NCI-H2196 treated with DMSO at 0.1 percent for 48 hours (cell line): ENCODE results near the gene UGT1A9.
A peak's percentile ranks its signal among the peaks of the same experiment; 100 is the strongest.
"Not testable (repeated sequence)": the region's sequence is repeated elsewhere in the genome, so short reads cannot be mapped to it uniquely, and the experiment has no call there.

ENCODE experiments used
- DNase-seq: peaks from one replicate; lab custom pipeline; 2025; ENCODE audit not compliant: unreplicated experiment; lab: John Stamatoyannopoulos, UW

Gene UGT1A9

GRCh38 chr2:233680361-233681045 lies 8.8 kb downstream of the UGT1A9 start:
- DNase-seq, result no peak

GRCh38 chr2:233681521-233682099 lies 9.9 kb downstream of the UGT1A9 start, which contains the start of gene UGT1A7:
Gene UGT1A7, plus strand, starts transcription at chr2:233681901. Its CDS starts 37 bp downstream, at chr2:233681938.
- no peak for DNase-seq

DNA sequence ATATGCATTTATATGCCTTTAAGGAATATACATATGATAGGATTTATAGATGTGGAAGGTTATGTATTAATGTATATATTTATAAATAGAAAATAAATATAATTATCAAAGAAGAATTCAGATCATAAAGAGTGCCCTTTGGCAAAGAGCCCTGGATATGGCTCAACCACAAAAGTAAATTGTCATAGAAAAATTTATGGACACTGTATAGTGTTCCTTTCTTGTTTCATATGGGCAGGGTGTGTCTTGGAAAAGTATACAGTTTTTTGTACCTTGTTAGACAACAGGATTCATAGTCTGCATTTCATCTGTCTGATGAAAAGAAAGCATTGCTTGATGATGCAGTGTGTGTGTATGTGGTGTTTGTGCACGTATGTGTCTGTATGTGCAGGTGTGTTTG lies 12.9 kb downstream of the UGT1A9 start:
- no peak for DNase-seq

- DNase-seq, result no peak
Measured at GRCh38 chr2:233686928-233687327, 15.2 kb downstream of the UGT1A9 start.

DNA sequence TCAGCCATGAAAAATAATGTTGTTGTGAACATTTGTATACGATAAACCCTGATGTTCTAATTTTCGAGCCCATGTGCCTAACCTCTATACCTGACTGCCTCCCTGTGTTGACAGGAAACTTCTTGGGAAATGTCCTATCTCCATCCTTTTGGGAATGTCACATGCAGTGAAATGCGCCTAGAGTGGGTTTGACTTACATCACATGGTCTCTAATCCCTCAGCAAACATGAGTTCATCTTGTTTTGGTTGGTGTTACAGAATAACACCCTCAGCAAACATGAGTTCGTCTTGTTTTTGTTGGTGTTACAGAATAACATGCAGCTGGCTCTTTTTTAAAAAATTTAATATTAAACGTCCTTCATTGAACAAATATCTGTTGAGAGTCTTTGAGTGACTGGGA lies 16.6 kb downstream of the UGT1A9 start:
- DNase-seq, result no peak

- DNase-seq, result no peak
Measured at GRCh38 chr2:233689031-233689430, 17.3 kb downstream of the UGT1A9 start.

- DNase-seq, result no peak
Measured at GRCh38 chr2:233689501-233689900, 17.8 kb downstream of the UGT1A9 start.

GRCh38 chr2:233690444-233690843 lies 18.7 kb downstream of the UGT1A9 start:
- DNase-seq, result no peak

DNA sequence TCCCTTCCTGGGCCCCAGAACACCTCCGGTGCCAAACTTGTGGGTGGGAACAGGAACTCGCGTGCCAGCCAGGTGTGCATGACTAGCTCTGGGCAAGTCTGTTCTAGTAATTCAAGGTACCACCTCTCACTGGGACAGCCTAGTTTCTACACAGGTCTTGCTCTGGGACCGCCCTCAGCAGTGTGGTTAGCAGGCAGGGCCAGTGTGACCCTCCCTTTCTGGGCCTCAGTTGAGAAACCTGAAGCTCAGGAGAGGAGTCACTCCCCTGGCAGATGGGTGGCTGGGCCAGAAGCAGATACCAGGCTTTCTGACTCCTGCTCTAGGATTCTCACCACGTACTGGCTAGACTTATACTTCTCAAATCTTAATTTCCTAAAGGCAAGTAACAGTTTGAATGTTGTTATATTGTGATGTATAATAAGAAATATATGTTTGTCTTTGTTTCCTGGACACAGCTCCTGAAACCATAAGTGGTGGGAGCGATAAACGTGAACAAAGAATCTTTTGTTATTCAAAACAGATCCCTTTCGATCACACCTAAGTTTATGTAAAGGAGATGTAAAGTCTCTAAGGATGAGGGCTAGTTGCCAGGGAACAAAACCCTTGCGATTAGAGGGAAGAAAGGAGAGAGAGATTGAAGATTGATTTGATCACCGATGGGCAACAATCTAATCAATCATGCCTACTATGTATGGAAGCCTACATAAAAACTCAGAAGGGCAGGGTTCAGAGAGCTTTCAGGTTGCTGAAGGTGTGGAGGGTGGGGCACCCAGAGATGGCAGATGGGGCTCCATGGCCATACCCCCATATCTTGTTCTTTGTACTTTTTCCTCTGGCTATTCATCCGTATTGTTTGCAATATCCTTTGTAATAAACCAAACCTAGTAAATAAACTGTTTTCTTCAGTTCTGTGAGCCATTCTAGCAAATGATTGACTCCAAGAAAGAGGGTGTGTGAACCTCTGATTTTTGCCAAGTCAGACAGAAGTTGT lies 20.0 kb downstream of the UGT1A9 start:
- no peak for DNase-seq

DNA sequence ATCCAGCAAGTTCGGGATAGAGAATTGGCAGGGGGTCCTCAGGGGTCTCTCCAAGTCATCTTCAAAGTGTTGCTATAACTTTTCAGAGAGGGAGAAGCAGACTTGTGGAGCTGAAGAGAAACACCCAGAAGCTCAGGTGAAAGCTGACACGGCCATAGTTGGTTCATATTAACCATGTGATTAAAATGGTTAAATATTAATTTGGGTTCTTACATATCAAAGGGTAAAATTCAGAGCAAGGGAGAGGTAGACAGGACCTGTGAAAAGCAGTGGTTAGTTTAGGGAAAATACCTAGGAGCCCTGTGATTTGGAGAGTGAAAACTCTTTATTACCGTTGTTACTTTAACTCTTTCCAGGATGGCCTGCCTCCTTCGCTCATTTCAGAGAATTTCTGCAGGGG lies 20.9 kb downstream of the UGT1A9 start, which contains the start of gene UGT1A6:
Gene UGT1A6 (plus strand): TSS at position 243 of the 400 bp plus-strand sequence. CDS start 115 bp downstream, at position 358.
- no peak for DNase-seq

DNA sequence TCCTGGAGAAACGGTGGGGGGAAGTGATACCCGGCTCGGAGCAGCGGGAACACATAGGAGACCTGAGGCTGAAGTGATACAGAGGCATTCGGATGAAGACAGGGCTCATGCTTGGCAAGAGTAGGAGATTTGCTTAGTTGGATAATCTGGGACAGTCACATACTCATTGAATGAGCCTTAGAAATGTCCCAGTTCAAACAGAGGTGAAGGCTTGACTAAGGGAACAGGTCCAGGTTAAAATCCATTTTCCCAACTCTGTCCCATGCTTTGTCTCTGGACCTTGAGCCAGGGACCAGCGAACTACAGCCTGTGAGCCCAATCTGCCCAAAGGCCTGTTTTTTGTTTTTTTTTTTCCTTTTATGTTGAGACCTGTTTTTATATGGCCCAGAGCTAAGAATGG lies 22.3 kb downstream of the UGT1A9 start:
- DNase-seq, result no peak

DNA sequence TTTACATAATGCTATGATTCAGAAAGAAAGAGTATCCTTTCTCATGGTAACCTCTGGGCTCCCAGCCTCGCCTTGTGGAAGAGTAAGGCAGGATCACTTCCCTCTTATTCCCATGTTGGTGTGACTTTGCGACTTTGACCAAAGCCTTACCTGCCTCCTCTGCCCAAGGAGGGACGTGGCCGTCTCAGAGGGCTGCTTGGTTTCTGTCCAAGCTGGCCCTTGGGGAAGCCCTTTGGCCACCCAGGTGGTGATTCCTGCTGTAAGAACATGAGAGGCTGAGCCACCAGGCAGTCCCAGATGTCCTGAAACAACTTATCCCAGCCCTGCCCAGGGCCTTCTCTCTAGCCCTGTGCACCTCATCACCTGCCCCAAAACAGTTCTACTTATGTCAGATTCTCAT lies 27.0 kb downstream of the UGT1A9 start:
- no peak for DNase-seq

DNA sequence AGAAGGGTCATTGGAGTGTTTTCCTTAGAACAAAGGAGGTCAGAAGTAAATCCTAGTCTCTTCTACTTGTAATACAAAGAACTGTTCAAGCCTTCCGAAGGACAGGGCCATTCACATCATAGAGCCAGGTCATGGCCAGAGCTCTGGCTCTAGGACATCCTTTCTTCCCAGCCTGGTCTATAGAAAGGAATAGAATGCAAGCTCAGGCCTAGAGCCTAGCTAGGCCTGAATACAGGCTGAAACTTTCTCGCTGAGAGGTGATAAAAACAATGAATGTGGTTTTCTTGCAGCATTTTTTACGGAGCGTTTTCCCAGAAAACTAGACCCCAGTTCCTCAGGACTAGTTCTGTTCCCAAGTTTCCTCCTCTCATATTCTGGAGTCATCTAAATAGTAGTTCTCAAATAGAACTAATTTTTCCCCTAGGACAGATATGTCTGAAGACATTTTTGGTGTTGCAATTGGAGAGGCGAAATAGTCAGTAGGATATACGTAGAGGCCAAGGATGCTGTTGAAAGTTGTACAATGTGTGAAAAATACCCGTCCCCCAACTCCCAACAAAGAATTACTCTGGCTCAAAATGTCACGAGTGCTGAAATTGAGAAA lies 27.8 kb downstream of the UGT1A9 start:
- no peak for DNase-seq

DNA sequence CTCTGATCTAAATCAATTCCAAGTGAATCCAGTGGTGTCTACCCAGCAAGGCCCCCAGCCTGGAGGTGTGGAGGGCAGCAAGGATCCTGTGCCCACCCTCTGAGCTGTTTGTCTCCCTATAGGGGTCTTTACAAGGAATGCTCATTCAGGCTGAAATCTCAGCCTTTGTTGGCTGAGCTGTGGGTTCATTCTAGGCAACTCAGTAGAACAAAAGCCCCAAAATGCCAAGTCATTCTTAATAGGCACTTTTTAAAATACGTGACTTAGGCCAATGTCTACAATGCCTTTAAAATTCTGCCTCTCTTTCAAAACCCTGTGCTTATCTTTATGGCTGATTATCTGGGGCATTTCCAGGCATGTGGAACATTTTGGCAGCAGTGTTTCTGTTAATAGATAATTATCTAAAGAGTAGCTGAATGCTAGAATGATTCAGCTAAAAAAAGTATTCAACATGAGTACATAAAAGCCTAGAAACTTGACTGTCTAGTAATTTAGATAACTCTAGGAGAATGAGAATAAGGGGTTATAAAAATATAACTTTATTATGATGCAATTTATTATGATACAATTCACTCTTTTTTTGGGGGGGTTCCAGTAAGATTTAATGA lies 28.4 kb downstream of the UGT1A9 start:
- peak; percentile 50 for DNase-seq

DNA sequence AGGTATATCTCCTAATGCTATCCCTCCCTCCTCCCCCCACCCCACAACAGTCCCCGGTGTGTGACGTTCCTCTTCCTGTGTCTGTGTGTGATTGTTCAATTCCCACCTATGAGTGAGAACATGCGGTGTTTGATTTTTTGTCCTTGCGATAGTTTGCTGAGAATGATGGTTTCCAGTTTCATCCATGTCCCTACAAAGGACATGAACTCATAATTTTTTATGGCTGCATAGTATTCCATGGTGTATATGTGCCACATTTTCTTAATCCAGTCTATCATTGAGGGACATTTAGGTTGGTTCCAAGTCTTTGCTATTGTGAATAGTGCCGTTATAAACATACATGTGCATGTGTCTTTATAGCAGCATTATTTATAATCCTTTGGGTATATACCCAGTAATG lies 29.1 kb downstream of the UGT1A9 start:
- not testable (repeated sequence) for DNase-seq

- no peak for DNase-seq
Measured at GRCh38 chr2:233702238-233702637, 30.5 kb downstream of the UGT1A9 start.

GRCh38 chr2:233705911-233706506 lies 34.3 kb downstream of the UGT1A9 start:
- no peak for DNase-seq

DNA sequence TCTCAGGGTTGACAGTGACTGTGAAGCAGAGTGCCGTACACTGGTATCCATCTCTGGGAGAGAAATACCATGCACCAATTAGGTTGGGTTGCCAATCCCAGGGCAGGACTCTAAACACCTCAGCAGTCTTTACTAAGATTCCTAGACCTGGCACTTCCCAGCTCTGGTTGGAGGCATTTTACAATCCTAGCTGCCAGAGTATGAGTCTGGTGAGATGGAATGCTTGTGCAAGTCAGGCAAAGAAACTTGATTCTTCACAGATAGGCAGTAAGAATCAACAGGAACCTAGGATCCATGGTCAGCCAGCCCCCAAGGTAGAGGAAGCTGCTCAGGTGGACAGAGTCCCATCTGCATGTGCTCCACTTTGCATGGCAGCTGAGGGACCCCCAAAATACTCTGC lies 35.0 kb downstream of the UGT1A9 start:
- DNase-seq, result no peak

GRCh38 chr2:233707940-233708644 lies 36.4 kb downstream of the UGT1A9 start:
- no peak for DNase-seq

GRCh38 chr2:233708942-233709341 lies 37.2 kb downstream of the UGT1A9 start:
- DNase-seq, result no peak
